Tibial artery (tissue), 4 donors: ENCODE results near the gene NCBP2.

Experiments used
- DNase-seq, 2 donors: peaks; one replicate each; pipeline ENCODE4 v3.0.0-alpha.2; 2019
- H3K27ac ChIP-seq, 2 donors: fragments of 200-600 bp; sonication (generic) in 1 of 2; 1 replicate in 1 of 2; 2 replicates in 1 of 2; pipeline ENCODE4 v1.5.1; 2018 to 2019; ENCODE audit warnings: mild to moderate bottlenecking in 1 of 2
- H3K27me3 ChIP-seq, 2 donors: fragments of 200-600 bp; sonication (generic) in 1 of 2; one replicate each; pipeline versions ENCODE4 v1.5.1 to v1.6.0; 2016 to 2019
- H3K36me3 ChIP-seq, 3 donors: fragments of 200-600 bp; sonication (generic) in 2 of 3; one replicate each; pipeline ENCODE4 v1.5.1; 2016 to 2019; ENCODE audit warnings: mild to moderate bottlenecking in 2 of 3
- H3K4me1 ChIP-seq, 4 donors: fragments of 200-600 bp; sonication (generic) in 2 of 4; 1 replicate in 3 of 4; 2 replicates in 1 of 4; pipeline ENCODE4 v1.5.1; 2016 to 2019
- H3K4me3 ChIP-seq, 2 donors: fragments of 200-600 bp; sonication (generic) in 1 of 2; 1 replicate in 1 of 2; 2 replicates in 1 of 2; pipeline ENCODE4 v1.5.1; 2018 to 2019; ENCODE audit warnings: mild to moderate bottlenecking in 2 of 2
- H3K9me3 ChIP-seq, 3 donors: fragments of 200-600 bp; sonication (generic) in 1 of 3; one replicate each; pipeline ENCODE4 v1.5.1; 2016 to 2019
- CTCF ChIP-seq, 2 experiments: fragments of 200-600 bp in 1 of 2; fragments of 450-650 bp in 1 of 2; IDR thresholded peaks; one replicate each; pipeline ENCODE4 v1.5.1; 2017 to 2019; ENCODE audit warnings: antibody characterized with exemption in 2 of 2, mild to moderate bottlenecking in 1 of 2, moderate library complexity in 1 of 2
- intact Hi-C: fragments of 100-400 bp; cut with DNase I; formaldehyde crosslinking; loops from one replicate; pipeline ENCODE4 v1.15.0; 2023; ENCODE audit warnings: low total_unique reads

The NCBP2 gene

DNA sequence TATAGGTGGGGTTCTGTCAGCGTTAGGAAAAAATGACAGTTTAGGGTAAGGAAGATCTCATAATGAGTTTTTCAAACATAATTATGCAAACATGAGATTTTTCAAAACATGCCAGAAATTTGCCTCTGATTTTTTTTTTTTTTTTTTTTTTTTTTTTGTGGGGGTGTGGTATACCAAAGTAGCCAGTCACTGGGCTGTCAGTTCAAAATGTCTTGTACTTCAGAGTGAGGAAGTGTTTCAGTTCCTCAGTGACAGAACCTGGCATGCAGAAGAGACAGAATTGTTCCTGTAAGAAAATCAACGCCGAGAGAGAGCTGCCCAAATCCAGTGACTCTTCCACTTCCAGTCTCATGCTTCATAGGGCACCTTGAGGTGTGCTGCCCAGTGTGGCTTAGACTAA, 9.7 kb downstream of the NCBP2 start:
- DNase-seq, result no peak
- TF ChIP-seq CTCF (IDR thresholded peaks at IDR 0.05), result no peak
- Histone ChIP-seq H3K9me3 (no peaks in the 10 kb centered on the region), H3K4me1 (no peaks in the 10 kb centered on the region), H3K27ac (no peak overlapping the region), H3K4me3 (no peak overlapping the region), H3K27me3 (no peaks in the 10 kb centered on the region), H3K36me3 (peaks cover 71 to 97% (median 84%) of the 10 kb centered on the region in 3 donors)
- intact Hi-C loops, result no loop called here

- intact Hi-C loops, result no loop called here
Measured at GRCh38 chr3:196931828-196932587, 10.3 kb downstream of the NCBP2 start.

DNA sequence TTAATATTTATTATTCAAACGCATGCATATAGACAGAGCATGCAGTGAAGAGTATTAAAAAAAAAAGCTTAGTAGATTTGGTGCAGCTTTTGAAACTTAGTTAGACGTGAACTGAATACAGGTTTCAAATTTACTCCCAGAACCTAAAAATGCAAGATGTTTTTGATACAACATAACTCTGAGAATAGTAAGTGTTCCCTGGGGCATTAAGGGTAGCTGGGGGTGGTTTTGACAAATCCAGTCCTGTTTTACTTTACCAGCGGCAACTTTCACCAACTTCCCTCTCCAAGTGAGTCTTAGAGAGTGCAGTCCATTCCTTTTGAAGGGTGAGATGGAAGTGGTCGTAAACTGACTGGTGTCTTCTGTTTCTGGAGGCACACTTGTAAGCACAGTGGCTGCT, 11.2 kb downstream of the NCBP2 start:
- H3K4me3 ChIP-seq, result no peak overlapping the region
- peaks cover 58 to 92% (median 70%) of the 10 kb centered on the region in 3 donors for H3K36me3 ChIP-seq
- no peaks in the 10 kb centered on the region for H3K27me3 ChIP-seq
- no peak for DNase-seq
- no peaks in the 10 kb centered on the region for H3K4me1 ChIP-seq
- H3K9me3 ChIP-seq, result no peaks in the 10 kb centered on the region
- intact Hi-C loops, result no loop called here
- H3K27ac ChIP-seq, result no peak overlapping the region
- no peak for TF ChIP-seq CTCF (IDR thresholded peaks at IDR 0.05)

More at GRCh38 chr3:196931828-196932587, 10.3 kb downstream of the NCBP2 start:
- Histone ChIP-seq H3K27me3 (no peaks in the 10 kb centered on the region), H3K9me3 (no peaks in the 10 kb centered on the region), H3K4me1 (no peaks in the 10 kb centered on the region), H3K36me3 (peaks cover 65 to 97% (median 78%) of the 10 kb centered on the region in 3 donors), H3K27ac (no peak overlapping the region), H3K4me3 (no peak overlapping the region)
- no peak for TF ChIP-seq CTCF (IDR thresholded peaks at IDR 0.05)
- DNase-seq, result no peak

- Histone ChIP-seq H3K4me3 (no peak overlapping the region), H3K27me3 (no peaks in the 10 kb centered on the region), H3K27ac (no peak overlapping the region), H3K9me3 (no peaks in the 10 kb centered on the region), H3K4me1 (no peaks in the 10 kb centered on the region), H3K36me3 (peaks cover 31 to 64% (median 40%) of the 10 kb centered on the region in 3 donors)
- intact Hi-C loops, result no loop called here
- TF ChIP-seq CTCF (IDR thresholded peaks at IDR 0.05), result no peak
- no peak for DNase-seq
Measured at GRCh38 chr3:196927571-196928453, 14.5 kb downstream of the NCBP2 start.

DNA sequence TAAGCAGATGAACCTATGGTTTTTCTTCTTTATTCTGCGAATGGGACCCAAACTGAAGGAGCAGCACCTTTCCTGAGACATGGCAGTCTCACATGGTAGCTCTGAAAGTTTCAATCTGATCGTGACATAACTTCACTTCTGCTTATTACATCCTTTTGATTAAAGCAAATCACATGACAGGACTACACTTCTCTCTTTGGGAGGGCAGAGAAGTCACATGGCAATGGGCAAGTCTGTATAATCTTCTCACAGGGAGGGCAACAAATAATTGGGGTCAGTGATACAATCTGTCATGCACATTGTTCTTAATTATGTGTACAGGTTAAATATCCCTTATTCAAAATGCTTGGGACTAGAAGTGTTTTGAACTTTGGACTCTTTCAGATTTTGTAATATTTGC, 21.6 kb downstream of the NCBP2 start:
- Histone ChIP-seq H3K4me1 (no peaks in the 10 kb centered on the region), H3K4me3 (no peak overlapping the region), H3K27ac (no peak overlapping the region), H3K27me3 (no peaks in the 10 kb centered on the region), H3K9me3 (no peaks in the 10 kb centered on the region), H3K36me3 (peaks cover 6 to 21% (median 16%) of the 10 kb centered on the region in 3 donors)
- intact Hi-C loops, result no loop called here
- TF ChIP-seq CTCF (IDR thresholded peaks at IDR 0.05), result no peak
- DNase-seq, result no peak
